ENCODE results near the gene NFYB.
A peak's percentile ranks its signal among the peaks of the same experiment; 100 is the strongest.
"Not testable (repeated sequence)": the region's sequence is repeated elsewhere in the genome, so short reads cannot be mapped to it uniquely, and the experiment has no call there.

The NFYB gene

GRCh38 chr12:104114834-104115586, 23.0 kb downstream of the NFYB start:
- DNase-seq (ENCODE audit: low read depth) = not testable (repeated sequence)

DNA sequence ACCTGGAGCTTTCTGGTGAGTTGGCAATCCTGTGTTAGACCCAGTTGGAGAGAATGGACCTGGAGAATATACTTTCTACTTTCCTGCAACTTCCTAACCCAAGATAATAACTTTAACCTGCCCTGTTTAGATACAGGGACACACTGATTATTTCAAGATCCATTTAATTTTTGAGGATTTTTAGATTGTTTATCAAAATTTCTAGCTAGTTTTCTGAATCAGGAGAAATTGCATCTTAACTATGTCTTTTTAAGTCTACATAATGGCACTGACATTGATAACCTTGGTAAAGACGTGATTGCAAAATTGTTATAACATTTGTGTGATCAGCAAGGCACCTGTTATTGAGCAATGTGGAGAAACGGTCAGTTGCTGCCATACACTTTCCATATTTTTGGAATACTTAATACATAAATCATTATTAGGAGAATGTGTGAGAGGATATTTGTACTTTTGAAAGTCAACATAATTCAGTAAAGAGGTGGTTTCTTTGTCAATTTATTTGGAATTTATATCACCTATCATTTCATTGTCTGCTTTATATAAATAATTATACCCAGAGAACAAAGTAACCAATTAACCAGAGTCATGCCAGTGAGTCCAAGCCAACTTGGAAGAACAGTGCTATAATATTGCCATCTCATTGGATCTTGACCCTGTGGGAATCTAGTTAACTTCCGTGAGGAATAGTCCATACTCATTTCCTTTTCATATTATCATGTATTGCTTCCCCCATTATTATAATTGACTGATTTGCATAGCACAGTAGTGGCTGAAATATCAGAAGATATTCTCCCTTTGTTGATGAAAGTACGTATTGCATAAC, 28.4 kb downstream of the NFYB start:
- DNase-seq (ENCODE audit: low read depth) = no peak

DNA sequence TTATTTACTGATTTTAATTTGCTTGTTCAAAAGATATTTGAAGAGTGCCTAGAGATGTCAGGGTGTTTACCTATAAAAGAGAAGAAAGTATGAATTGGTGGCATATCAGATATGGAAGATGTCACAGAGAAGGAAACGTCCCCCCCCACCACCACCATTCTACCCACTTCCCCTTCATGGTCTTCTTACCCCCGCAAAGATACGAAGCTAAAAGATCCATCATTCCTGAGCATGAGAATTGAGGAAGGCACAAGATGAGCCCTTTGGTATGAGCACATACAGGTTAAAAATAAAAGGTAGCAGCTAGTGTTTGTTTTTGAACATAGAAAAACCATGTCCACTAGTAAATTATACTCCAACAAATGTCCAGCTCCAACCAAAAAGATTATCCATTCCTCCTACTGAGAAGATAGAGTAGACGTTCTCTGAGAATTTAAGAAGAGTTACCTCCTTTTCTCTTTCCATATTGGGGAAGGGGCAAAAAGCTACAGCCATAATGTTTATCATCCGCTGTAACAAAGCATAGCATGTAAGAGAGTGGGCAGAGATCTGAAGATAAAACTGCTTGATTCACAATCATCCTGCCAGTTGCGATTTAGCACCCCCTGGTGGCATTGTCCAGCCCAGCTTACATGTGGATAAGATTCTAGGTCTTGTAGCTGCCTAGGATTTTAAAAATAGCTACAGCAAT, 29.1 kb downstream of the NFYB start:
- peak; percentile 84 for DNase-seq (ENCODE audit: low read depth)

DNA sequence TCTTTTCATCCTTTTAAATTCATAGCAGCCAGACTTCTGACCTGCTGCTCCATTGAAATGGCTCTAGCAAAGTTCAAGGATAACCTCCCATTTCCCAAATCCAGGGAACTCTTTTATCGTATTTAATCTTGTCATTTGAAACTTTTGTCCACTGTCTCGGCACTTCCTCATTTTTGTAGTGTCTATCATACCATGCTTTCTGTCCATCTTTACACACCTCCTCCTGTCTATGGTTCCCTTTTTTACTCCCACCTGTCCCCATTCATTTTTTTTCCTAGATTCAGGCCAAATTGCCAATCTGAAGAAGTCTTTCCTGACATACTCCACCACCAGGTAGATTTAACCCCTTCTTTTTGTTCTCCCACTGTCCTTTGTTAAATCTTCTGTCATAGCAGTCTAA, 31.0 kb downstream of the NFYB start:
- no peak for DNase-seq (ENCODE audit: low read depth)

GRCh38 chr12:104105461-104105860, 32.5 kb downstream of the NFYB start:
- DNase-seq (ENCODE audit: low read depth) = no peak

- DNase-seq (ENCODE audit: low read depth) = no peak
These were observed 40.1 kb downstream of the NFYB start for GRCh38 chr12:104097954-104098353.

DNA sequence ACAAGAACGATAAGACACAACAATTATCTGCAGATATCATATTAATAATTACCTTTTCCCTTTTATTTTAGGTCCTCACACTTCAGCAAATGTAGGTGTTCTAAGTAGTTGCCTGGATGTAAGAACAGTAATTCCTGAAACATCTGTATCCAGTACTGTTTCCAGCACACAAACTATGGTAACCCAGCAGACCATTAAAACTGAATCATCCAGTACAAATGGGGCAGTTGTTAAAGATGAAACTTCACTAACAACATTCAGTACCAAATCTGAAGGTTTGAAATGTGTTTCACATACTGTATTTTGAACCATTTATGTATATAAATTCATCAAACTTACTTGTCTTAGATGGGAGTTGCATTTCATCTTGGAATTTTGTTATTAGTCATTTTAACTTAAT, 42.7 kb downstream of the NFYB start:
- DNase-seq (ENCODE audit: low read depth) = no peak

DNA sequence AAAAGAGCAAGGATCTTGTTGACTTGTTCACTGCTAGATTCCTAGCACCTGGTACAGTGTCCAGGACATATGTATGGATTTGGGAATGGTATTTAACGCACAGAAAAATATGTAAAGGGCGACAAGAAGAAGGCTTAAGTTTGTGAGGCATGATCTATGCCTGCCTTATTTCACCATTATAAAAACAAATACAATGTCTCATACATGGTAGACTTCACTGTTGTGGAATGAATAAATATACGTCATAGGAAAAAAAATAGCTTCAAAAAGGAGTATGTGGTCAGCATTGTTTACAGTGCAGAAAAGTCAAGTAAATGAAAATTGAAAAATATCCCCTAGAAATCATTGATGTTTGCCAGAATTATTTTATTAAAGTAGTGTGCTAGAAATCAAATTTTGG, 43.7 kb downstream of the NFYB start:
- DNase-seq (ENCODE audit: low read depth) = peak; percentile 36

DNA sequence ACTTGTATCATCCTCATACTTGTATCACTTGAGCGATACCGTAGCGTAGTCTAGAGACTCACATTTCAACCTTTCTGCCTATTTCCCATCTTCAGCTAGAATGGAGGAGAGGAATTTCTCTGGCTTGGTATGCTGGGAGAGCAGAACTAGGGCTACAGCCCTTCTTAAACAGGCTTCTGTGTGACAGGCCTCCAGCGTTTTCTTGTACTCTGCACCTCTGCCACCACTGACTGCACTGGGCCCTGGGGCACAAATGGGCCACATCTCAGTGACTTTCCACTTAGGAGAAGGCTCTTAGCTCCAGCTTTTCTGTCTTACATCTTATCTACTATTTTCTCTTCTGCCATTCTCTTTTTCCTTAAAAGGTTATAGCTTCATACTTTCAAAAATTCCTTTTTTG, 46.9 kb downstream of the NFYB start:
- DNase-seq (ENCODE audit: low read depth) = no peak

DNA sequence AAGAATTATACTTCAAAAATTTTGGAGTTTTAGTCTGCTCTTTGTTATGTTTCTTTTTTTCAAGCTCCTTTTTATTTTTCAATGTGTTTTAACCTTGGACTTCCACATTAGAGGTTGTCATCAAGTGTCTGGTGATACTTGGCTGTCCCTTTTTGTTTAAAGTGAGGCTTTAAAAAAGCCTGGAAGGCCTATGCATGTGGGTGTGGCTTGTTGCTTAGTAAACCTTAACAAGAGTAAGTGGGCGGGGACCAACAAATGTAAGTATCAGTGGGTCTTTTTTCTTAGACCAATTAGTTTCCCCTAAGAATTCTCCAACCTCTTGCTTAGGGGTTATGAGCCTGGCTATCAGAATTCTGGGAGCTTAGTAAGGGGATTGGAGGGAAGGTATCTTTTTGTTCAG, 47.3 kb downstream of the NFYB start:
- DNase-seq (ENCODE audit: low read depth) = peak; percentile 6

GRCh38 chr12:104083769-104084475, 54.1 kb downstream of the NFYB start:
- no peak for DNase-seq (ENCODE audit: low read depth)

- no peak for DNase-seq (ENCODE audit: low read depth)
These were observed 57.2 kb downstream of the NFYB start for GRCh38 chr12:104080764-104081163.

DNA sequence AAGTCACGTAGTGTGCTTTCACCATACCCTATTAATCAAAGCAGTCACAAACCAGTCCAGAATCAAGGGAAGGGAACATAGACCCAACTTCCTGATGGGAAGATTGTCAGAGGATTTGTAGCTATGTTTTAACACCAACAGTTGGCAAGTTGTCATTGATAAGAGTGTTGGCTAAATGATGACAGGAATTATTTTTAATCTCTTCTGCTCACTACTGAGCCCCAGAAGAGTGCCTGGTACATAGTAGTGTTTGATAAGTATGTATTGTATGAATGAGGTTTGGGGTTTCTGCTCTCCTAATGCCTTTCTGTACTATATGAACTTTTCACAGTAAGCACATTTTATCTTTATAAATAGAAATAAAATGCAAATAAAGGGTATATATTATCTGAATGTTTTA, 59.0 kb downstream of the NFYB start:
- DNase-seq (ENCODE audit: low read depth) = no peak

DNA sequence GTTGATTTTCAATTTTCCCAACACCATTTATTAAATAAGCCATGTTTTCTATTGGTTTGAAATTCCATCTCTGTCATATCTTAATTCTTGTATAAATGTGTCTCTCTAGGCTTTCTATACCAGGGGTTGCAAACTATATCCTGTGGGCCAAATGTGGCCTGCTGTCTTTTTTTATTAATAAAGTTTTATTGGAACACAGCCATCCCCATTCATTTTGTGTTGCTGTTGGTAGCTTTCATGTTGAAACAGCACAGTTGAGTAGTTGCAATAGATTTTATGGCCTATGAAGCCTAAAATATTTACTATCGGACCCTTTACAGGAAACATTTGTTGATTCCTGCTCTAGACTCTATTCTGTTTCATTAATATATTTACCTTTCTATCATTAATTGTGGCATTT, 64.3 kb downstream of the NFYB start:
- DNase-seq (ENCODE audit: low read depth) = no peak

DNA sequence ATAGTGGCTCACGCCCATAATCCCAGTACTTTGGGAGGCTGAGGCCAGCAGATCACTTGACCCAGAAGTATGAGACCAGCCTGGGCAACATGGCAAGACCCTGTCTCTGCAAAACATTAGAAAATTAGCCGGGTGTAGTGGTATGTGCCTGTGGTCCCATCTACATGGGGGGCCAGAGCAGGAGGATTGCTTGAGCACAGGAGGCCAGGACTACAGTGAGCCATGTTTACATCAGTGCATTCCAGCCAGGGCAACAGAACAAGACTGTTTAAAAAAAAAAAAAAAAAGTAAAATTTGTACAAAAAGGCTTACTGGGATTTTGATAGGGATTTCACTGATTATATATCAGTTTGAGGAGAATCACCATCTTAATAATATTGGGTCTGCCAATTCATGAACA, 65.9 kb downstream of the NFYB start:
- no peak for DNase-seq (ENCODE audit: low read depth)
